ENCODE results near the gene TXNL4A.

The TXNL4A gene

GRCh38 chr18:79924814-79925731 lies 63.3 kb downstream of the TXNL4A start:
- Mint-ChIP-seq H3K27ac (peak overlapping the region; percentile 40 to 58 (median 45)), H3K36me3 (ENCODE audit: low read depth) (peaks cover 84% of the 10 kb centered on the region), H3K4me1 (peaks cover 53% of the 10 kb centered on the region), H3K9me3 (peaks cover 28% of the 10 kb centered on the region), H3K4me3 (peak overlapping the region in 1 of 3 experiments; percentile 56), H3K27me3 (ENCODE audit: low read depth) (no peaks in the 10 kb centered on the region)
- peak; percentile 8 to 16 (median 12) for TF ChIP-seq CTCF (IDR thresholded peaks at IDR 0.05; ENCODE audit: unreplicated experiment in 3 of 3)

DNA sequence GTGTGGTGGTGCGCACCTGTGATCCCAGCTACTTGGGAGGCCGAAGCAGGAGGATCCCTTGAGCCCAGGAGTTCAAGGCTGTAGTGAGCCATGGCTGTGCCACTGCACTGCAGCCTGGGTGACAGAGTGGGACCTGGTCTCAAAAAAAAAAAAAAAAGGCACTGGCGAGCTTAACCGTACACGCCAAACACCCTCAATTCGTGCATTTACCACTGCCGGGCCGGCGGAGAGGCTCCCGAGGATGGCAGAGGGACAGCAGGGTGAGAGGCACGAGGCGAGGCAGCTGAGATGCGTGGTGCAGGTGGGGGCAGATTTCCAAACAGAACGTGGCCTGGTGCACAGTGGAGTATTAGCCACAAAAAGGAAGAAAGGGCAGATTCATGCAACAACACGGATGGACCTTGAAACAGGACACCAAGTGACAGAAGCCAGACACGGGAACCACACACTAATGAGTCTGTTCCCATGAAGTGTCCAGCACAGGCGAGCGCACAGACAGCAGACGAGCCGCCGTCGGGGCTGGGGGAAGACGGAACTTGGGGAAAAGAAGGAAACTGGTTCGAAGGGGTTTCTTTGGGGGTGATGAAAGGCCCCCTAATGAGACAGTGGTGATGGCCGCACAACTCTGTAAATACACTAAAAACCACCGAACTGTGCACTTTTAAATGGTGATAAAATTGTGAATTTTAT lies 64.3 kb downstream of the TXNL4A start:
- Mint-ChIP-seq H3K4me3 (peak overlapping the region in 1 of 3 experiments; percentile 21), H3K9me3 (peaks cover 18% of the 10 kb centered on the region), H3K27ac (peak overlapping the region in 2 of 3 experiments; percentile 51 to 52), H3K27me3 (ENCODE audit: low read depth) (no peaks in the 10 kb centered on the region), H3K4me1 (peaks cover 51% of the 10 kb centered on the region), H3K36me3 (ENCODE audit: low read depth) (peaks cover 78% of the 10 kb centered on the region)
- TF ChIP-seq CTCF (IDR thresholded peaks at IDR 0.05; ENCODE audit: unreplicated experiment in 3 of 3): no peak

- Mint-ChIP-seq H3K36me3 (ENCODE audit: low read depth) (peaks cover 78% of the 10 kb centered on the region), H3K4me1 (peaks cover 41% of the 10 kb centered on the region), H3K4me3 (no peak overlapping the region), H3K9me3 (peaks cover 7% of the 10 kb centered on the region), H3K27me3 (ENCODE audit: low read depth) (no peaks in the 10 kb centered on the region), H3K27ac (no peak overlapping the region)
- no peak for TF ChIP-seq CTCF (IDR thresholded peaks at IDR 0.05; ENCODE audit: unreplicated experiment in 3 of 3)
Observed at GRCh38 chr18:79922971-79923411, 65.4 kb downstream of the TXNL4A start.

DNA sequence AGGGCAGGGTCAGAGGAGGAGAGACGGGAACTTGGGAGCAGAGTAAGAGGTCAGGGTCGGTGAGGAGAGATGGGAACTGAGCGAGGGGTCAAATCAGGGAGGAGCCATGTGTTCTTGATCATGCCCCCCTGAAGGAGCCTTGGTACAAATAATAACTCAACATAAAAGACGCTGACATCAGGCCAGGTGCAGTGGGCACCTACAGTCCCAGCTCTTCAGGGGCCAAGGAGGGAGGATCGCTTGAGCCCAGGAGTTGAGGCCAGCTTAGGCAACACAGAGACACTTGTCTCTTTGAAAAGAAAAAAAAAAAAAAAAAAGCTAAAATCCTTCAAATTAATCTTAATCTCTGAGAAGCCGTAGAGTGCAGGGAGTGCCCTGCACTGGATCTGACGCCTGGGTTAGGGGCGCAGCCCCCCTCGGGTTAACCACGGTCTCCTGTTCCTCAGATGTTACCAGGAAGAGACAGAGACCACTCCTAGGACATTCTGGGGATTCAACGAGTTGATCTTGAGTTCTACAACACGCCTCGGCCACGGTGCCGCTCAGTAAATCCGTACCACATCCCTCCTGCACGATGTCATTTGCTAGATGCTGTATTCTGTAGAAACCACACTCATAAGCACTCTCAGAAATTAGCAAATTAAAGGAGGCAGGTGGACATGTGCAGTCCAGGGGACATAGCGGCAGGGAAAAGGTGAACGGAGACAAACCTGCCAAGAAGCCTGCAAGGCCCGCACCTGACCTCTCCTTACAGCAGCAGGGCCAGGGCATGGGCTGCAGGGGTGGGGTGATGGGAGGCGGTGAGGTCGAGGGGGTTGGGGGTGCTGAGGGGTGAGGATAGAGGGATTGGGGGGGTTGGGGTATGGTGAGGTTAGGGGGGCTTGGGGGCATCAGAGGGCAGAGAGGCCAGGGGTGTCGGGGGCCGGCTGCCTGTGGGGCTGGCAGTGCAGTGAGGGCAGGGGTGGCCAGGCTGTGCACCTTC lies 66.1 kb downstream of the TXNL4A start:
- Mint-ChIP-seq H3K36me3 (ENCODE audit: low read depth) (peaks cover 78% of the 10 kb centered on the region), H3K9me3 (peaks cover 4% of the 10 kb centered on the region), H3K4me3 (no peak overlapping the region), H3K4me1 (peaks cover 34% of the 10 kb centered on the region), H3K27me3 (ENCODE audit: low read depth) (no peaks in the 10 kb centered on the region), H3K27ac (no peak overlapping the region)
- no peak for TF ChIP-seq CTCF (IDR thresholded peaks at IDR 0.05; ENCODE audit: unreplicated experiment in 3 of 3)
